ENCODE data around the gene NCKAP5.

The NCKAP5 gene

GRCh38 chr2:132837769-132838168, 730.5 kb downstream of the NCKAP5 start:
- no peak for TF ChIP-seq CTCF (IDR thresholded peaks at IDR 0.05; ENCODE audit: insufficient read depth, low read depth, low read length, missing control alignments)
- no peak for DNase-seq (ENCODE audit: low read depth)
- H3K4me3 ChIP-seq (ENCODE audit: low read length): no peak overlapping the region

GRCh38 chr2:132830321-132830827, 737.9 kb downstream of the NCKAP5 start:
- DNase-seq (ENCODE audit: low read depth): no peak
- TF ChIP-seq CTCF (IDR thresholded peaks at IDR 0.05; ENCODE audit: insufficient read depth, low read depth, low read length, missing control alignments): no peak
- no peak overlapping the region for H3K4me3 ChIP-seq (ENCODE audit: low read length)

GRCh38 chr2:132825601-132826000, 742.7 kb downstream of the NCKAP5 start:
- H3K4me3 ChIP-seq (ENCODE audit: low read length): no peak overlapping the region
- no peak for DNase-seq (ENCODE audit: low read depth)
- TF ChIP-seq CTCF (IDR thresholded peaks at IDR 0.05; ENCODE audit: insufficient read depth, low read depth, low read length, missing control alignments): no peak

- no peak for DNase-seq (ENCODE audit: low read depth)
- H3K4me3 ChIP-seq (ENCODE audit: low read length): no peak overlapping the region
- no peak for TF ChIP-seq CTCF (IDR thresholded peaks at IDR 0.05; ENCODE audit: insufficient read depth, low read depth, low read length, missing control alignments)
These were observed 743.5 kb downstream of the NCKAP5 start for GRCh38 chr2:132824716-132825115.

GRCh38 chr2:132816234-132816633, 752.0 kb downstream of the NCKAP5 start:
- no peak for DNase-seq (ENCODE audit: low read depth)
- no peak for TF ChIP-seq CTCF (IDR thresholded peaks at IDR 0.05; ENCODE audit: insufficient read depth, low read depth, low read length, missing control alignments)
- no peak overlapping the region for H3K4me3 ChIP-seq (ENCODE audit: low read length)

GRCh38 chr2:132815516-132815915, 752.7 kb downstream of the NCKAP5 start:
- H3K4me3 ChIP-seq (ENCODE audit: low read length): no peak overlapping the region
- DNase-seq (ENCODE audit: low read depth): peak; percentile 17
- TF ChIP-seq CTCF (IDR thresholded peaks at IDR 0.05; ENCODE audit: insufficient read depth, low read depth, low read length, missing control alignments): no peak

- H3K4me3 ChIP-seq (ENCODE audit: low read length): no peak overlapping the region
- TF ChIP-seq CTCF (IDR thresholded peaks at IDR 0.05; ENCODE audit: insufficient read depth, low read depth, low read length, missing control alignments): no peak
These were observed 753.6 kb downstream of the NCKAP5 start for GRCh38 chr2:132814651-132815050.

More at GRCh38 chr2:132814651-132815050, 753.6 kb downstream of the NCKAP5 start:
- no peak for DNase-seq (ENCODE audit: low read depth)
